Nucleus accumbens (tissue), 56 donors: ENCODE measurements around the gene RTL5.

ENCODE experiments used
- DNase-seq, 56 donors: peaks; one replicate each; lab custom pipeline; 2025; lab: John Stamatoyannopoulos, UW

RTL5 gene

GRCh38 chrX:72081605-72082320 is 50.0 kb downstream of the RTL5 start:
- no peak for DNase-seq

- no peak for DNase-seq
Measured at GRCh38 chrX:72080800-72081199, 50.9 kb downstream of the RTL5 start.

DNA sequence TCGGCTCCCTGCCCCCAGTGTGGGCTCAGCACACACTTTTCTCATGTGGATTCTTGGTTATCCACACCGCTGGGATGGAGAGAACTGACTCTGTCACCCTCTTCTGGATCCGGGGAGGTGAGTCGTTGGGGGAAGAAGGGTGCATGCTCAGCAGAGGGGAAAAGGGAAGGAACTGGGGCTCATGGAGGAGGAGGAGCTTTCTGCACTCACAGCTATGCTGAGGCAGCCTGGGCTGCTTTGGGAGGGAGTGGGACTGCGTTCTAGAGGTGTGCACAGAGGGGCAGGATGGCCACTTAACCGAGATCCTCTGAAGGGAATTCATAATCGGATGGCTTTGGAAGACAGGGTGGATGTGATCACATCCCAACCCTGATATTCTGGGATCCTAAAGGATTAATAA is 51.6 kb downstream of the RTL5 start:
- DNase-seq: no peak

DNA sequence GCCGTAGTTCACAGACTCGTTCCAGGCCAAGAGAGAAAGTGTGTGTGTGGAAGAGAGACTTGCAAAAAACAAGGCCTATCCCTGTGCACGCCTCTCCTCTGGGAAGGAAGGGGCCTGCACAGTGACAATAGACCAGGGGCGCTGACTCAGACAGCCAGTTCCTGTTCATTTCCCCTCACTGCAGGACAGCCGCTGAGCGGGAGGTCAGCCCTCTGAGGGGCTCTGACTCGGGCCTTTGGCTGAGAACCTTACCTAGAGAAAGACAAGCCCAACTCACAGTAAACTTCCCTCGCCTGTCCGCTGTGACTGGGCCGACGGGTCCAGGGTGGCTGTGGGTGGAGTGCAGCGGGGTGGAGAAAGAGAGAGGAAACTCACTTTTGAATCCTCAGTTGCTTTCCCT is 52.1 kb downstream of the RTL5 start:
- DNase-seq: no peak

- no peak for DNase-seq
Measured at GRCh38 chrX:72078411-72078810, 53.3 kb downstream of the RTL5 start.
